Motor neuron (in vitro differentiated cells): Measurements from ENCODE around the gene UBTD1. TPM values are rescaled to one million over a fixed set of nuclear protein-coding genes. Genes with fewer than 3 reads are reported as not detected.
A peak's percentile ranks its signal among the peaks of the same experiment; 100 is the strongest.

Experiments used
- ATAC-seq, 8 experiments: fragments of 200-7000 bp; cut with Tn5 transposase; replicated peaks in 6 of 8; 2 replicates each; pipeline ENCODE4 v1.8.0; 2021; ENCODE audit warnings: mild to moderate bottlenecking in 8 of 8, moderate library complexity in 8 of 8
- H3K27ac ChIP-seq, 2 donors: fragments of 250-450 bp; sonication (Bioruptor Pico); 2 replicates each; pipeline ENCODE4 v1.9.0; 2021; ENCODE audit warnings: antibody characterized with exemption in 2 of 2, mild to moderate bottlenecking in 2 of 2, moderate library complexity in 1 of 2
- H3K4me1 ChIP-seq, 2 donors: fragments of 250-450 bp; sonication (Bioruptor Pico); replicated peaks in 1 of 2; 2 replicates each; pipeline ENCODE4 v1.6.1; 2021; ENCODE audit warnings: antibody characterized with exemption in 2 of 2, mild to moderate bottlenecking in 2 of 2, moderate library complexity in 1 of 2
- H3K4me3 ChIP-seq, 5 donors: fragments of 250-450 bp; sonication (Bioruptor Pico); 2 replicates each; pipeline ENCODE4 v1.9.0; 2021; ENCODE audit warnings: antibody characterized with exemption in 5 of 5, mild to moderate bottlenecking in 5 of 5, moderate library complexity in 4 of 5
- WGBS, 10 experiments: fragments of 450-650 bp; shearing (Covaris generic); methylation state at CpG; one replicate each; pipeline ENCODE4 v1.0.0; 2022; 5-methylcytosine and 5-hydroxymethylcytosine counted together
- in situ Hi-C, 9 experiments: fragments of 400-800 bp; cut with MboI; loops; one replicate each; pipeline ENCODE4 v1.15.0; 2021; ENCODE audit warnings: low sequenced_read_pairs in 9 of 9, low pct_unique_long_range_greater_than_20kb in 2 of 9; ENCODE audit not compliant: unreplicated experiment in 9 of 9
- total RNA-seq, 8 experiments: library from RNA; unstranded; fragments of 300-600 nt; gene quantifications; 2 replicates each; pipeline versions ENCODE4 v1.2.3 to v1.2.4, GENCODE V29; 2022

The UBTD1 gene
- total RNA-seq, 8 experiments from 2014 or later: 2.9 to 16.7 (median 6.9) TPM

GRCh38 chr10:97612386-97612785 lies 113.7 kb downstream of the UBTD1 start:
- 0 to 63% (median 23%) methylated on average over 1 to 2 of the region's 2 CpGs; no CpG with 5 or more reads in 4 of the 10 experiments for WGBS, 10 experiments
- ATAC-seq: peak in 6 of 8 experiments; percentile 40 to 100 (median 90)
- in situ Hi-C loops: no loop called here
- no peak overlapping the region for H3K4me3 ChIP-seq
- H3K4me1 ChIP-seq: no peaks in the 10 kb centered on the region
- no peak overlapping the region for H3K27ac ChIP-seq

GRCh38 chr10:97618285-97618684 lies 119.6 kb downstream of the UBTD1 start:
- in situ Hi-C loops: no loop called here
- Histone ChIP-seq H3K4me3 (no peak overlapping the region), H3K27ac (no peak overlapping the region), H3K4me1 (no peaks in the 10 kb centered on the region)
- ATAC-seq: no peak
- WGBS, 10 experiments: 90 to 100% (median 100%) methylated on average over 1 to 3 of the region's 4 CpGs; no CpG with 5 or more reads in 3 of the 10 experiments

- in situ Hi-C loops: no loop called here
- Histone ChIP-seq H3K27ac (no peak overlapping the region), H3K4me1 (no peaks in the 10 kb centered on the region), H3K4me3 (no peak overlapping the region)
- 0 to 100% (median 100%) methylated on average over 1 to 3 of the region's 4 CpGs; no CpG with 5 or more reads in 5 of the 10 experiments for WGBS, 10 experiments
- no peak for ATAC-seq
Measured at GRCh38 chr10:97618733-97619132, 120.0 kb downstream of the UBTD1 start.

Other genes with a start within 250 kb of the UBTD1 start
- gene ARHGAP19, start 206.3 kb upstream of the UBTD1 start, total RNA-seq: 10 to 100 TPM in 6 of 8 experiments, 1 to 10 TPM in 2; 2.4 to 18.0 (median 11.9) TPM
- 1 to 10 TPM; 2.3 to 7.4 (median 3.7) TPM for gene FRAT1, start 179.7 kb upstream of the UBTD1 start, total RNA-seq
- 10 to 100 TPM in 6 of 8 experiments, 1 to 10 TPM in 2; 6.4 to 14.9 (median 12.7) TPM for gene FRAT2, start 164.2 kb upstream of the UBTD1 start, total RNA-seq
- gene RRP12, start 97.6 kb upstream of the UBTD1 start, total RNA-seq: 10 to 100 TPM; 20.8 to 65.6 (median 40.2) TPM
- 100 to 1,000 TPM; 242 to 525 (median 430) TPM for gene PGAM1, start 72.7 kb upstream of the UBTD1 start, total RNA-seq
- 10 to 100 TPM; 42.1 to 76.2 (median 56.9) TPM for gene EXOSC1, start 52.9 kb upstream of the UBTD1 start, total RNA-seq
- gene ZDHHC16, start 52.7 kb upstream of the UBTD1 start, total RNA-seq: 10 to 100 TPM; 11.8 to 48.3 (median 25.7) TPM
- gene MMS19, start 502 bp upstream of the UBTD1 start, total RNA-seq: 10 to 100 TPM; 42.8 to 77.5 (median 56.4) TPM
- under 1 TPM in 1 of 8 experiments, not detected in 7; 0.21 TPM for gene ANKRD2, start 73.9 kb downstream of the UBTD1 start, total RNA-seq
- gene HOGA1, start 85.5 kb downstream of the UBTD1 start, total RNA-seq: 10 to 100 TPM in 1 of 8 experiments, 1 to 10 TPM in 4, under 1 TPM in 3; 0.27 to 11.5 (median 1.7) TPM
- 1 to 10 TPM in 1 of 8 experiments, under 1 TPM in 4, not detected in 3; 0.17 to 2.6 (median 0.31) TPM for gene C10orf62, start 90.8 kb downstream of the UBTD1 start, total RNA-seq
- gene MORN4, start 134.6 kb downstream of the UBTD1 start, total RNA-seq: 10 to 100 TPM in 5 of 8 experiments, 1 to 10 TPM in 3; 5.1 to 54.0 (median 27.5) TPM
- gene PI4K2A, start 141.7 kb downstream of the UBTD1 start, total RNA-seq: 10 to 100 TPM; 10.1 to 46.8 (median 18.4) TPM
- 10 to 100 TPM in 3 of 8 experiments, 1 to 10 TPM in 5; 2.1 to 23.9 (median 7.1) TPM for gene AVPI1, start 188.3 kb downstream of the UBTD1 start, total RNA-seq
- 10 to 100 TPM in 4 of 8 experiments, 1 to 10 TPM in 4; 2.0 to 37.7 (median 8.2) TPM for gene MARVELD1, start 214.8 kb downstream of the UBTD1 start, total RNA-seq
- 10 to 100 TPM; 21.7 to 45.9 (median 31.1) TPM for gene ZFYVE27, start 238.2 kb downstream of the UBTD1 start, total RNA-seq